GM19023 (cell line): ENCODE results near the gene SPATA21.
"Not testable (repeated sequence)": the region's sequence is repeated elsewhere in the genome, so short reads cannot be mapped to it uniquely, and the experiment has no call there.

Experiments
- ATAC-seq: cut with Tn5 transposase; IDR thresholded peaks from one replicate; pipeline ENCODE4 v1.9.1; 2021; ENCODE audit warnings: mild to moderate bottlenecking, moderate library complexity; ENCODE audit not compliant: unreplicated experiment

The SPATA21 gene, protein sequence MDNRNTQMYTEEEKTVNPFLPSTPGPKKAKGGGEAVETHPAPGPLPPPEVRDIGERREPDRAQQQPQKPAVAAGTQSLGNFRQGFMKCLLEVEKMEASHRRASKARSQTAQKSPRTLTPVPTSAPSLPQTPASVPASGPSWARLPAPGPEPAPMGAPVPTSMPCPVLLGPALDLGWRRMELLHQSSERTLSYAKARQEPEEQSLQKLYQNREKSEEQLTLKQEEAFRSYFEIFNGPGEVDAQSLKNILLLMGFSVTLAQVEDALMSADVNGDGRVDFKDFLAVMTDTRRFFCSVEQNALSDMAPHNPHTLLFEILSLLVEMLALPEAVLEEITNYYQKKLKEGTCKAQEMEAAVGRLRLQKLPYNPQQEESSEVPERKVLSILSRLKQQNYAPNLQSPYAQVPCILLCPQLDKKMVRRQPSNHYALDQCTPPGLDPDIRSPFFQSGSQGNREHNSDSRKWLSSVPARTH

DNA sequence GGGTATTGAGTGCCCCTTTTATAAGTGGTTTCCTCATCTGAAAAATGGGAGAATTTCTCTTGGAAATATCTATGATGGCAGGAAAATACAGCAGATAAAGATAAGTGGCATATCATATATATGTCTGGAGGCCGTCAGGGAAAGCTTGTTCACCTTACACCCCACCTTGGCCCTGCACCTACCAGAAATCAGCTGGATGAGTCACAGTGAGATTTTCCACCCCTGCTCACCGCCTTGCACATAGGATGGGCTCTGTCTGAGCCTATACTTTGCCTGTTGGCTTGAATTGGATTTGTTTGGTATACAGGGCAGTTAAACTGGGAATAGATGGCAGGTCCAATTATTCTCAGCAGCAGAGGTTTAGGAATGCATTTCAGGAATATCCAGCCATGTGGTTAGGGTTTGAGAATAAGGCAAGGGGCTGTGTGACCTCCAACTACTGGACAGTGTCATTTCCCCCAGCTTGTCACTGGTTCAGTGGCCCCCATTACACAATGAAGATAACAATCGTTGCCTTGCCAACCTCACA, at the start of gene SPATA21:
Gene SPATA21 (minus strand): TSS at position 479 of the 529 bp plus-strand sequence. CDS start 6,053 bp downstream, outside the sequence.
- ATAC-seq, result no peak

DNA sequence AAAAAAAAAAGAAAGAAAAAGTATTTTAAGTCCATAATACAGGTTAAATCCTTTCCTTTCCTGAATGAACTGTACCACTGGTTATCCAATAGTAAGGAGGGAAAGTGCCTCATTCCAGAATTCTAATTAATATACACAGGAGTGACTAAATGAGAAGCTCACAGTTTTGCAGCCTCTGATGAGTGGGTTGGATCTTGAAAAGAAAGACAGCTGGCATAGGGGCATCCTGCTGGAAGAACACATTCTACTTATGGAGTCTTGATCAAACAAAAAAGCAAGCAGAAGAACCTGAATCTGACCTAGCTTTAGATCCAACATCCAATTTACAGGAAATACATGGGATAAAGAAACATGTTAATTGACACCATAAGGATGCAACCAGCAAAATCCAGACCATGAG, 49.8 kb upstream of the SPATA21 start:
- ATAC-seq, result not testable (repeated sequence)

DNA sequence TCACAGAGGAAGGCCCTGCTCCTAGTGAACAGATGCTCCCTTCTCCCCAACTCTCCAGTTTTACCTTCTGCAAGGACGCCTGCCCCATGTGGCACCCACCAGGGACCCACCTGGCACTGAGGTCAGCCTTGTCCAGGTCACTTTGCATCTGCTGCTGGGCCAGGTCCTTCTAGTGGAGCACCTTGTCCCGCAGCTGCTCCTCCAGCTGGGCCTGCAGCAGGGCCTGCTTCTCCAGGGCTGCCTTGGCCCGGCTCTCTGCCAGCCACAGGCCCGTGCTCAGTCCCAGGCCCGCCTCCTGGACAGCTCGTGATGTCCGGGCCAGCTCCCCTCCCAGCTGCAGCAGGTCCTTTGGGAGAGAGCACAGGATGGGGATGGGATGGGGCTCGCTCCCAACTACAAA, 49.1 kb upstream of the SPATA21 start:
- not testable (repeated sequence) for ATAC-seq

DNA sequence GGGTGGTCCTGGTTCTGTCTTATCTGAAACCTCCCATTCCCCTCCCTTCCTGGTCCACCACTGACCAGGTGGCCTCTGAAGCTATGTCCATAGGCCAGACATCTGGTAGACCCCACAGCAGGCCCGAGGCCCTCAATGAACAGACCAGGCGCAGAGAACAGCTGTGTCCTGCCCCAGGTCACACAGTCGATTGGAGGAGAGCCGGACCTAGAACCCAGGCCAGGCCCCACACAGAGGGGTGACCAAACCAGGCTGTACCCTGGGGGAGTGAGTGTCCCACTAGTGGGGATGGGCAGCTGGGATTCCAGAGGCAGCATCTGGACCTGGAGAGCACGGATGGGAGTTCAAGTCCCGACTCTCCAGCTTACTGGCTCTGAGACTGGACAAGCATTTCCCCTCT, 47.7 kb upstream of the SPATA21 start:
- no peak for ATAC-seq

DNA sequence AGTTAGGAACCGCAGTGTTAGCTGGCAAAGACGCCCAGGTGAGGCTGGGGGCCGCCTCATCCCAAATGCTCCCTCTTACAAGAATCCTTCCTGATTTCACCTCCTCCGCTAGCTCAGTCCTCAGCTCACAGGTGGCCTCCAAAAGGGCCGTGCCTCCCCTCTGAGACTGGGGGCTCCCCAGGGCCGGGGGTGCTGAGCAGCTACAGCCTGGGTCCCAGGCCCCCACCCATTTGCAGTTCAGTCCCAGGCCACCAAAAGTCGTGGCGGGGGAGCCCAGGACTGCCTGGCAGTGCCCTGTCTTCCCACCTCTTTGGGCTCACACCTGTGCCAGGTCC, 47.2 kb upstream of the SPATA21 start:
- ATAC-seq, result no peak

DNA sequence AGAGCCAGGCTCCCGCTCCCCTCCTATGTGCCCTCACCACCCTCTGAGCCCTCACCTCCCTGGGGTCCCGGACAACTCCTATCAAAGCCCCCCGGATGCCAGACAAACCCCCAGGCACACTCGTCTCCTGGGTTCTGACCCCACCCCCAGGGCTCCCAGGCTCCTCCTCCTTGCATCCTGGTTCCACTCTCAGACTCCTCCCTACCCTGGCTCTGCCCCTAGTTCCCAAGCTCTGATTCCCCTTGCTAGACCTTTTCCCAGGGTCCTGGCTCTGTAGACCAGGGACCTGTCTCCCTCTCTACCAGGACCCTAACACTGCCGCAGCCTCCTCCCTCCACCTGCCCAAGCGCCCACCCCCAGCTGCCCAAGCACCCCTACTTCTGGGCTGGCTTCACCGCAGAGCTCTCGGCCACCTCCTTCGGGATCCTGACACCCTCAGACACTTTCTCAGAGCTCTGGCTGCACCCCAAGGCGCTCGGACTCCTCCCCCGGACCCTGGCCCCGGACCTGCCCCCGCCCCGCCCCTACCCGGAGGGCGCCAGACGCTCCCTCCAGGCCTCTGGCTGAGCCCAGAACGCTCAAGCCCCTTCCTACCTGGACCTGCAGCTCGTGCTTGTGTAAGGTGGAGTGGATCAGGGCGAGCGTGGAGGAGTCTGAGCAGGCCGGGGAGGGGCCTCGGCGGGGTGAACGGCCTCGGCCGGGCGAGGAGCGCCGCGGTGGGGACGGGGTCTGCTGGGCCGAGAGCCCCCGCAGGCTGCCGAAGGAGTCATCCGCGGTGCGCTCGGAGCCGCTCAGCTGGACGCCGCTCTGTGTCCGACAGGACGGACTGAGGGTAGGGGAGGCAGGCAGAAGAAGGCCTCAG, 46.6 kb upstream of the SPATA21 start:
- not testable (repeated sequence) for ATAC-seq

DNA sequence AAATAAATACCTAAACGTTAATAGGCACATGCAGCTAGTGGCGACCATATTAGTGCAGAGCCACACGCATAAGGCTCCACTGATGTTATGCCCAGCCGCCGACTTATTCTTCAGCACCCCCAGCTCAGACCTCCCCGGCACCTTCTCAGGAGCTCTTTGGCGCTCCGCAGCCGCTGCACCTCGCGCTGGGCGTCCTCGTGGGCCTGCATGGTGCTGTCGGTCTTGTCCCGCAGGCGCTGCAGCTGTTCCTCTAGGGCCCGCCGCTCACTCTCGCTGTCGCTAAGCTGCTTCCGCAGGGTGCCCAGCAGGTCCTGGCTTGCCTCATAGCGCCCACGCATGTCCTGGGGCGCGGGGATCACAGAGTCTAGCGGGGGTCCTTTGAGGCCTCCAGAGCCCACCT, 45.9 kb upstream of the SPATA21 start:
- ATAC-seq, result not testable (repeated sequence)

DNA sequence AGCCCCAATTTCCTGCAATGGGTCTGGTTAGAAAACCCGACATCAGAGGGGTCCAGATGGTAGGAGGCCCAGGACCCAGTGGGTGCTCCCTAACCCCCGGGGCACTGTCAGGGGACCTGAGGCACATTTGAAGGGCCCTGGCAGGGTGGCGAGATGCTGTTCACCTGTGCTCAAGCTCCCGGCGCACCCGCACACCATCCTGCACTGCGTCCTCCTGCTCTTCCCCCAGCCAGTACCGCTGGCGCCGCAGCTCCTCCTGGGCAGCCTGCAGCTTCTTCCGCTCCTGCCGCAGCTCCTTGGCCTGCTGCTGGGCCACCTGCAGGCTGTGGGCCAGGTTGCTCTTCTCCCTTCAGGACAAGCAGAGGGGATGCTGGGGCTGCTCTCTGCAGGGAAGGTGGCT, 40.9 kb upstream of the SPATA21 start:
- no peak for ATAC-seq

DNA sequence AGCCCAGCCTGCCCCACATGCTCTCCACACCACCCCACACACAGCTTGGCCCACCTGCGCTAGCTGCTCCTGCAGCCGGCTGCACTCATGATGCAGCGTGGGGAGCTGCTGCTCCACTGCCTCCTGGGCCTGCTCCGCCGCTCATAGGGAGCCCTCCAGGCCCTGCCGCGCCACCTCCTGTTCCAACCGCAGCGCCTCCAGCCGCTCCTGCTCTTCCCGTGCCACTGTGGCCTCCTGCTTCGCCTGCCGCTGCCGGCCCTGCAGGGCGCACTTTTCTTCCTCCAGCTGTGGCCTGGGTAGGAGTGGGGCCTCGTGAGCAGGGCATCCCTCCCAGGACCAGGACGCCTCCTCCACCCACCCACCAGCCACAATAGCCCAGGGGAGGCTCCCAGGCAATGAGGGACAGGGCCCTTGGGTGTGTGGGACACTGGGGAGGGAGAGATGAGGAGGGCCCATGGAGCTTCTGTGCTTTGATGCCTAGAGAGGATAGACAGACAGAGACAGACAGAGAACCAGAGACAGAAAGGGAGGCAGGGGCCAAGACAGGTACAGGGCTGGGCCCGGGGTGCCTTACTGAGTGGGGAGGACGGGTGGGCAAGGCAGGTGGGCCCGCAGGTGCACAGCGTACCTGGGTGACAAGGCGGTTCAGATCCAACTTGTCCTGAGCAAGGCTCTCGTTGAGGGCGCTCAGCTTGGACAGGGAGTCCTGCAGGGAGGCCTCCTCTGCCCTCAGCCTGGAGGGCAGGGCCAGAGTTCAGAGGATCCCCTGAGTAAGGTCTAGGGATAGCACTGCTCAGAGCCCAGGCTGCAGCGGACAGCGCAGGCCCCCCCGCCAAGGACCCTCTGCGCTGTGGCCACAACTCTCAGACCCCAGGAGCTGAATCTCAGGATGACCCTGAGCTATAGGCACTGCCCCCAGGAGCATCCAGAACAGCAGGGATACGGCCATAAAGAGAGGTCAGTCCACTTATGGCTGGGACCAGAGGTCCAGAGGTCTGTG, 38.8 kb upstream of the SPATA21 start:
- ATAC-seq, result not testable (repeated sequence)

DNA sequence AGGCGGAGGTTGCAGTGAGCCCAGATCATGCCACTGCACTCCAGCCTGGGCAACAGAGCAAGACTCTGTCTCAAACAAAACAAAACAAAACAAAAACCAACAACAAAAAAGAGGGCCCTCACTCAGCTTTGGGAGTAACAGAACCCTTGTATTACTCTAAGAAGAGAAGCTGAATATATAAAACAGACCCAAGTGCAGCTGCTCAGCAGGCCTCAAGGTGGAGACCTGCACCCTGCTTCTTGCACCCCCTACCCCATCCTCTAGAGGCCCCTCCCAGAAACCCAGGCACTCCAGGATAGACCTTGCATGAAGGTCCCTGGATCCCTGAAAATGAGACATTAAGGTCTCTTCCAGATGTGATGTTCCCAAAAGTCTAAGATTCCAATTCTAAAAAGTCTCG, 37.7 kb upstream of the SPATA21 start:
- not testable (repeated sequence) for ATAC-seq

DNA sequence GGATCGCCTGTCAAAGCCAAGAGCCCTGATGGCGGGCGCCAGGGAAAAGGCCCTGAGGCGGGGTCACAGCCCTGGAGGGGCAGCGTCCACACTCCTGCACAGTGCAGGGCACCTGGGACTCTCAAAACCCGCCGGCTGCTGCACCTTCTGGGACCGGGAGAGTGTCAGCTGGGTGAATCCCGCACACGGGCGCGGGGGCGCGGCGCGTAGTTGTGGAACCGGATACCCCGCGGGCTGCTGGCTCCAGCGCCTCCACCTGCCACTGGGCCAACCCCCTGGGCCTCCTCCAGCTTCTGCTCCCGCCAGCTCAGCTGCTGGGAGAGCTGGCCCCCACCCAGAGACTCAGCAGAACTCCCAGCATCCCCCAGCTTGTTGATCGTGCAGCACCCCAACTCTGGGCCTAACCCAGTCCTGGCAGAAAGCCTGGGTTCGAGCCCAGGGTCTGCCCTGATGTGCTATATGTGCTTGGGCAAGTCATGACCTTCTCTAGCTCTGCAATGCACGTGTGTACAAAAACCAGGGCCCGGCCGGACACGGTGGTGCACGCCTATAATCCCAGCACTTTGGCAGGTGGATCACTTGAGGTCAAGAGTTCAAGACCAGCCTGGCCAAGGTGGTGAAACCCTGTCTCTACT, 37.1 kb upstream of the SPATA21 start:
- no peak for ATAC-seq

DNA sequence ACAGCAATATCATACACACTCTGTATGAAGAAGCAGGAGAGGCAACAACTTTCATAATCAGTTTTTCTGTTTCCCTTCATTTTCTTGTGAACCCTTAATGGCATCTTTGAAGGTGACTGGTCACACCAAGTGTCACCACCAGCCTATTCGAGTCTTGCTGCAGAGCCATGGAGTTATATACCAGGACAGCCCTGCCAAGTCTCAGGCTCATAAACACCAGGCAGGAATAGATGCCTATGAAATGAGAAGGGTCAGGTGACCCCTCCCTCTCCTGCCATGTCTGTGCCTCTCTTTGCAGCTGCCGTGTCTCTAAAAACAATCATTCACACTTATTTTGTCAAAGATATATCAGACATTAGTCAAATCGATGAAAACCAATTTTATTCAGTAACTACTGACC, 31.3 kb upstream of the SPATA21 start:
- ATAC-seq, result no peak

DNA sequence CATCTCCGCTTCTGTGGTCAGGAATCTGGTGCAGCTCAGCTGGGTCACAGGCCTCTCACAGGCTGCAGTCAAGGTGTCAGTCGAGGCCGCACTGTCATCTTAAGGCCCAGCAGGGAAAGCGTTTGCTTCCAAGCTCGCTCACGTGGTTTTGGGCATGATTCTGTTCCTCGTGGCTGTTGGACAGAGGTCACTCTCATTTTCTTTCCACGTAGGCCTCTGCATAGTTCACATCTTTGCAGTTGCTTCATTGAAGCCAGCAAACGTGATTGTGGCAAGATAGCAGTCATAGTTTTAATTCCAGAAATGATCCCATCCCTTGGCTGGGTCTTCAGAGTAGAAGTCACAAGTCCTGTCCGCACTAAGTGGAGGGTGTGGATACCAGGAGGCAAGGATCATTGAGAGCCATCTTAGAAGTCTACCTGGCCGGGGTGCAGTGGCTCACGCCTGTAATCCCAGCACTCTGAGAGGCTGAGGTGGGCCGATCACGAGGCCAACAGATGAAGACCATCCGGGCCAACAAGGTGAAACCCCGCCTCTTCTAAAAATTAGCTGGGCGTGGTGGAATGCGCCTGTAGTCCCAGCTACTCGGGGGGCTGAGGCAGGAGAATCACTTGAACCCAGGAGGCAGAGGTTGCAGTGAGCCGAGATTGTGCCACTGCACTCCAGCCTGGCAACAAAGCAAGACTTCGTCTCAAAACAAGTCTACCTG, 27.8 kb upstream of the SPATA21 start:
- no peak for ATAC-seq

DNA sequence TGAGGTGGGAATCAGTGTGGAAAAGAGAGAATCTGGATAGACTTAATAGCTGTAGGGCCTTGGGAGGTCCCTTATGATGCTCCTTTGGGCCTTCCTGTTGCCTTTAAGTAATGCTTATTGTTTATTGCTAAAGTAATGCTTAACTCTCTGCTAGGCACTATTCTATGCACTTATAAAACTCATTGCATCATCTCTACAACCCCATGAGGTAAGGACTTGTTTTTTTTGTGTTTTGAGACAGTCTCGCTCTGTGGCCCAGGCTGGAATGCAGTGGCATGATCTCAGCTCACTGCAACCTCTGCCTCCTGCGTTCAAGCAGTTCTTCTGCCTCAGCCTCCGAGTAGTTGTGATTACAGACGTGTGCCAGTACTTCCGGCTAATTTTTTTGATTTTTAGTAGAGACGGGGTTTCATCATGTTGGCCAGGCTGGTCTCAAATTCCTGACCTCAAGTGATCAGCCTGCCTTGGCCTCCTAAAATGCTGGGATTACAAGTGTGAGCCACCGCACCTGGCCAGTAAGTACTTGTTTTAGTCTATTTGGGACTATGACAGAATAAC, 25.6 kb upstream of the SPATA21 start:
- no peak for ATAC-seq

DNA sequence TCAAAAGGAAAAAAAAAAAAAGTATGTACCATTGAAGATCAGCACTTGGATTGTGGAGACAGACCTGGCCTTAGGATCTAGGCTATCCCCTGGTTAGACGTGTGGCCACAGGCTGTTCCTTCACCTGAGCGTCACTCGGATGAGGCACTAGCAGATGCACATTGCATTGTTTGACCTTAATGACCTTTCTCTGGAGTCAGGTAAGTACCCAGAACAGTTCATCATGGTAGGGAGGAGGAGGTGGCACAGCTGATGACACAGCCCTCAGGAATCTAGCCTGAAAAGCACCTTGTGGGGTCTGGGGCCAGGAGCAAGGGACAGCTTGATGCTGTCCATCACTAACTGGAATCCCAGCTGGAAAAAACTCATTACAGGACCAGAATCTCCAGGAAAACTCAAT, 24.5 kb upstream of the SPATA21 start:
- ATAC-seq, result no peak

DNA sequence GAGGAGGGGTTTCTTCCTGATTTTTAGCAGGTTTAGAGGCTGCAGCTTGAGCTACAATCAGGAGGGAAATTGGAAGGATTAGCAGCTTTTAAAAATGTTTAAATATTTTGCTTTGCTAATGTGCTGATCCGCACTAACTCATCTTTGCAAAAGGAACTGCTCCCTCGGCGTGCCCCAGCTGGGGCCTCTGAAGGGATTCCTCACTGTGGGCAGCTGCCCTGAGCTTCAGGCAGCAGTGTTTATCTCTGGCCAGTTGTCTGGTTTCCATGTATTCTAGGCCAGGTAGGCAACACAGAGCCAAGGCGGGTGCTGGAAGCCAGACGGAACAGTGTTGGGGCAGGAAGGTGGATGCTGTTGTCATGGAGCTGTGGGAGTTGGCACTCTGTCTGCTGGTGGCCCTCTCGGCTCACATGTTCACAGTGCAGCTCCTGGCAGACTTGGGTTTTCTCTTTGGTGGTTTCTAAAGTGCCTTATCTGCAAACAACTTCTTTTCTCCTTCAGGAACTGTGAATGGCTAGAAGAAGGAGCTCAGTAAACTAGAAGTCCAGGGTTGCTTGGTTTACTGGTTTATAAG, 22.2 kb upstream of the SPATA21 start:
- no peak for ATAC-seq

DNA sequence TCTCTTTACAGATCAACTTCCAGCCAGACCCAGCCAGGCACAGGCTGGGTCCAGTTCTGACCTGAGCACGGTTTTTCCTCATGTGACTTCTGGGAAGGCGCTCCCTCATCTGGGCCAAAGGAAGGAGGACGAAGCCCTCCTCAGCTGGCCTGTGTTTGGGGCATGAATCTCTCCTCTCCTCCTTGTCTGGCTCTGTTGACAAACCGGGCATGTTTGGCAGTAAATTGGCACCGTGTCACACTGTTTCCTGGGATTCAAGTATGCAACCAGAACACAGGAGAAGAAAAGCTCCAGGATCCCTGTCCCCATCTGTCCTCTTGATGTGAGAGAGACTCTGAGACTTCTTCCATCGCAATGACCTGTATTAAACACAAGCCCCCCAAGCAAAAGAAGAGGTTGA, 21.6 kb upstream of the SPATA21 start:
- no peak for ATAC-seq

DNA sequence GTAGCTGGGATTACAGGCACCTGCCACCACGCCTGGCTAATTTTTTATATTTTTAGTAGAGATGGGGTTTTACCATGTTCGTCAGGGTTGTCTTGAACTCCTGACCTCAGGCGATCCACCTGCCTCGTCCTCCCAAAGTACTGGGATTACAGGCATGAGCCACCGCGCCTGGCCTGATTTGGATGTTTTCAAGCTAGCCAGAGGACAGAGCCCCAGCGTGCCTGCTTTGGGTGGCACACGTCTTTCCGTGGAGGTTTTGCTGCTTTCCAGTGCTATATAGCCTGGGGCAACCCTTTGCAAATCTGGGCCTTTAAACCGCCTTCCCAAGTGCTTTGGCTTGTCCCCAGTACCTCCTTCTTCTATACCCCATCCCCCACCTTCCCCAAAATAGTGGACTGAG, 18.9 kb upstream of the SPATA21 start:
- ATAC-seq, result not testable (repeated sequence)

DNA sequence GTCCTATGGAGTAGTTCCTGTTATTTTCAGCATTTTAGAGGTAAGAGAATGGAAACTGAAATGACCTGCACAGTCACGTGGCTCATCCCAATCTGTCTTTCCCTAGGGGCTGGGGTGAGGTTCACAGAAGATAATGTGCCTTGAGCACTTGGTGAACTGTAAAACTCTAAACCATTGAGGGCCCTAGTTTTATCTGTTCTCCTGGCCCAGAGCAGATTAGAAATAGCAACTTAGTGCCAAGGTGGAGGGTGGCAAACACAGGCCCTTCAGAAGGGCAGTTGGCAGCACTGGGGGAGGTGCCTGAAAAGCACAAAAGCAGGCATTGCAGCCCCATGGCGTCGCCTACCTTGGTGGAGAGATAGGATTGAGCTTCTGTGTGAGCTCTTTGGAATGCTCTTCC, 17.7 kb upstream of the SPATA21 start:
- ATAC-seq, result not testable (repeated sequence)
